GM12865 (cell line): ENCODE results near the gene FSTL4.

Experiments
- DNase-seq: peaks from one replicate; pipeline ENCODE4 v3.0.0; 2010; ENCODE audit warnings: low read depth
- H3K4me3 ChIP-seq: 2 replicates; pipeline ENCODE4 v1.5.1; 2011; ENCODE audit warnings: mild to moderate bottlenecking, low read depth, low read length, control low read depth
- CTCF ChIP-seq: IDR thresholded peaks from 2 replicates; pipeline ENCODE4 v1.5.1; 2011; ENCODE audit warnings: low read length, control low read depth, low read depth, inconsistent platforms; ENCODE audit not compliant: insufficient read depth; ENCODE audit errors: missing control alignments

The FSTL4 gene

GRCh38 chr5:133377736-133378135, 234.6 kb downstream of the FSTL4 start:
- no peak for TF ChIP-seq CTCF
- DNase-seq = no peak
- H3K4me3 ChIP-seq = no peak overlapping the region

- DNase-seq = no peak
- no peak for TF ChIP-seq CTCF
- H3K4me3 ChIP-seq = no peak overlapping the region
Measured at GRCh38 chr5:133376986-133377385, 235.4 kb downstream of the FSTL4 start.

- no peak for TF ChIP-seq CTCF
- DNase-seq = no peak
- H3K4me3 ChIP-seq = no peak overlapping the region
Measured at GRCh38 chr5:133373121-133373870, 239.0 kb downstream of the FSTL4 start.

GRCh38 chr5:133372293-133372937, 239.9 kb downstream of the FSTL4 start:
- no peak for TF ChIP-seq CTCF
- H3K4me3 ChIP-seq = no peak overlapping the region
- DNase-seq = no peak

- H3K4me3 ChIP-seq = no peak overlapping the region
- no peak for TF ChIP-seq CTCF
- no peak for DNase-seq
Measured at GRCh38 chr5:133371371-133372155, 240.8 kb downstream of the FSTL4 start.

- H3K4me3 ChIP-seq = no peak overlapping the region
- TF ChIP-seq CTCF = no peak
- no peak for DNase-seq
Measured at GRCh38 chr5:133370904-133371303, 241.4 kb downstream of the FSTL4 start.
